ENCODE data around the gene FBXO31. TPM values are rescaled to one million over a fixed set of nuclear protein-coding genes. Genes with fewer than 3 reads are reported as not detected.

The FBXO31 gene
- total RNA-seq, 2 donors from 2014 or later = 39.5 to 65.8 TPM

- 93% methylated on average over 3 of the region's 3 CpGs for WGBS
- no peaks in the 10 kb centered on the region for H3K27me3 ChIP-seq (replicated peaks; ENCODE audit: insufficient read depth)
- no peaks in the 10 kb centered on the region for H3K9me3 ChIP-seq
- no peak for DNase-seq (ENCODE audit: low spot score)
- TF ChIP-seq POLR2A (IDR thresholded peaks at IDR 0.05) (no peak), POLR2AphosphoS5 (IDR thresholded peaks at IDR 0.05) (no peak), CTCF (IDR thresholded peaks at IDR 0.05) (no peak)
- H3K4me1 ChIP-seq (replicated peaks) = no peaks in the 10 kb centered on the region
- intact Hi-C loops (cut with DNase I) = no loop called here
- no peaks in the 10 kb centered on the region for H3K36me3 ChIP-seq
- H3K27ac ChIP-seq = no peak overlapping the region
- H3K4me3 ChIP-seq = no peak overlapping the region
Observed at GRCh38 chr16:87293990-87294389, 89.6 kb downstream of the FBXO31 start.

GRCh38 chr16:87291944-87292343, 91.6 kb downstream of the FBXO31 start:
- WGBS = 98% methylated on average over 6 of the region's 6 CpGs

GRCh38 chr16:87288753-87289362, 94.7 kb downstream of the FBXO31 start:
- Histone ChIP-seq H3K27ac (no peak overlapping the region), H3K4me3 (no peak overlapping the region), H3K36me3 (no peaks in the 10 kb centered on the region), H3K4me1 (replicated peaks) (no peaks in the 10 kb centered on the region), H3K27me3 (replicated peaks; ENCODE audit: insufficient read depth) (no peaks in the 10 kb centered on the region), H3K9me3 (no peaks in the 10 kb centered on the region)
- TF ChIP-seq POLR2A (IDR thresholded peaks at IDR 0.05) (no peak), POLR2AphosphoS5 (IDR thresholded peaks at IDR 0.05) (no peak), CTCF (IDR thresholded peaks at IDR 0.05) (no peak)
- intact Hi-C loops (cut with DNase I) = no loop called here
- 70% methylated on average over 7 of the region's 7 CpGs for WGBS
- DNase-seq (ENCODE audit: low spot score) = no peak

More at GRCh38 chr16:87291944-87292343, 91.6 kb downstream of the FBXO31 start:
- intact Hi-C loops (cut with DNase I) = no loop called here
- no peaks in the 10 kb centered on the region for H3K27me3 ChIP-seq (replicated peaks; ENCODE audit: insufficient read depth)
- no peak for DNase-seq (ENCODE audit: low spot score)
- no peaks in the 10 kb centered on the region for H3K36me3 ChIP-seq
- no peak overlapping the region for H3K27ac ChIP-seq
- H3K4me1 ChIP-seq (replicated peaks) = no peaks in the 10 kb centered on the region
- no peak overlapping the region for H3K4me3 ChIP-seq
- TF ChIP-seq POLR2A (IDR thresholded peaks at IDR 0.05) = no peak
- no peak for TF ChIP-seq CTCF (IDR thresholded peaks at IDR 0.05)
- TF ChIP-seq POLR2AphosphoS5 (IDR thresholded peaks at IDR 0.05) = no peak
- no peaks in the 10 kb centered on the region for H3K9me3 ChIP-seq

- no peaks in the 10 kb centered on the region for H3K4me1 ChIP-seq (replicated peaks)
- intact Hi-C loops (cut with DNase I) = no loop called here
- DNase-seq (ENCODE audit: low spot score) = no peak
- H3K27me3 ChIP-seq (replicated peaks; ENCODE audit: insufficient read depth) = no peaks in the 10 kb centered on the region
- WGBS = 86% methylated on average over 8 of the region's 8 CpGs
- TF ChIP-seq CTCF (IDR thresholded peaks at IDR 0.05) = no peak
- TF ChIP-seq POLR2AphosphoS5 (IDR thresholded peaks at IDR 0.05) = no peak
- H3K36me3 ChIP-seq = no peaks in the 10 kb centered on the region
- H3K9me3 ChIP-seq = no peaks in the 10 kb centered on the region
- no peak overlapping the region for H3K27ac ChIP-seq
- H3K4me3 ChIP-seq = no peak overlapping the region
Observed at GRCh38 chr16:87286839-87287626, 96.5 kb downstream of the FBXO31 start.

GRCh38 chr16:87284183-87284582, 99.4 kb downstream of the FBXO31 start:
- 95% methylated on average over 2 of the region's 2 CpGs for WGBS
- no peak overlapping the region for H3K4me3 ChIP-seq
- H3K27me3 ChIP-seq (replicated peaks; ENCODE audit: insufficient read depth) = no peaks in the 10 kb centered on the region
- no peaks in the 10 kb centered on the region for H3K36me3 ChIP-seq
- DNase-seq (ENCODE audit: low spot score) = no peak
- intact Hi-C loops (cut with DNase I) = no loop called here
- TF ChIP-seq POLR2AphosphoS5 (IDR thresholded peaks at IDR 0.05) = no peak
- no peak for TF ChIP-seq POLR2A (IDR thresholded peaks at IDR 0.05)
- TF ChIP-seq CTCF (IDR thresholded peaks at IDR 0.05) = no peak
- H3K4me1 ChIP-seq (replicated peaks) = no peaks in the 10 kb centered on the region
- no peak overlapping the region for H3K27ac ChIP-seq
- no peaks in the 10 kb centered on the region for H3K9me3 ChIP-seq
